Lower leg skin (tissue), 3 donors: ENCODE data around the gene ADAM19.

Experiments
- POLR2A ChIP-seq, 2 donors: fragments of 450-650 bp; IDR thresholded peaks; one replicate each; pipeline ENCODE4 v1.6.1; 2016 to 2017; ENCODE audit warnings: antibody characterized with exemption in 2 of 2, mild to moderate bottlenecking in 1 of 2, moderate library complexity in 1 of 2
- TF ChIP-seq, protein P1 (sequence below), 3 donors: fragments of 450-650 bp; IDR thresholded peaks; one replicate each; pipeline ENCODE4 v1.5.1; 2016; ENCODE audit warnings: antibody characterized with exemption in 3 of 3, mild to moderate bottlenecking in 3 of 3, moderate library complexity in 2 of 3

DNA sequence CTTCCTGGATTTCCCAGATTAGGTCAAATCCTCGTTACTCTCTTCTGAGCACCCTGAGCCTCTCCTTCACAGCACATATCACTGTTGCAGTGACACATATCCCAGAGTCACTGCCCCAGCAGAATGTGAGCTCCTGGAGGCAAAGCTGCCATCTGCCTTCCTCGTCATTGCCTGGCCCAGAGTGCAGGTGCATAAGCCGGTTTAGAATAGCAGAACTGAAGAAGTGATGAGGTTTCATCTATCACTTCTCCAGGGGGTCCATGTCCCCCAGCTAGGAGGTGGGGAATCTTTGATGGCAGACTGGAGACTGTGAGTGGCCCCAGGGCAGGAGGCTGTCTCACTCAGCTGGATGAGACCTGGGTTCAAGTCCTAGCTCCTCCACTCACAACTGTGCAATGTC, 89.8 kb downstream of the ADAM19 start:
- TF ChIP-seq, protein P1, sequence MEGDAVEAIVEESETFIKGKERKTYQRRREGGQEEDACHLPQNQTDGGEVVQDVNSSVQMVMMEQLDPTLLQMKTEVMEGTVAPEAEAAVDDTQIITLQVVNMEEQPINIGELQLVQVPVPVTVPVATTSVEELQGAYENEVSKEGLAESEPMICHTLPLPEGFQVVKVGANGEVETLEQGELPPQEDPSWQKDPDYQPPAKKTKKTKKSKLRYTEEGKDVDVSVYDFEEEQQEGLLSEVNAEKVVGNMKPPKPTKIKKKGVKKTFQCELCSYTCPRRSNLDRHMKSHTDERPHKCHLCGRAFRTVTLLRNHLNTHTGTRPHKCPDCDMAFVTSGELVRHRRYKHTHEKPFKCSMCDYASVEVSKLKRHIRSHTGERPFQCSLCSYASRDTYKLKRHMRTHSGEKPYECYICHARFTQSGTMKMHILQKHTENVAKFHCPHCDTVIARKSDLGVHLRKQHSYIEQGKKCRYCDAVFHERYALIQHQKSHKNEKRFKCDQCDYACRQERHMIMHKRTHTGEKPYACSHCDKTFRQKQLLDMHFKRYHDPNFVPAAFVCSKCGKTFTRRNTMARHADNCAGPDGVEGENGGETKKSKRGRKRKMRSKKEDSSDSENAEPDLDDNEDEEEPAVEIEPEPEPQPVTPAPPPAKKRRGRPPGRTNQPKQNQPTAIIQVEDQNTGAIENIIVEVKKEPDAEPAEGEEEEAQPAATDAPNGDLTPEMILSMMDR (IDR thresholded peaks at IDR 0.05) = no peak
- no peak for TF ChIP-seq POLR2A (IDR thresholded peaks at IDR 0.05)
